Measurements from ENCODE around the gene ZNF202. TPM values are rescaled to one million over a fixed set of nuclear protein-coding genes. Genes with fewer than 3 reads are reported as not detected.

The ZNF202 gene
- polyA plus RNA-seq, 5 donors = 16.6 to 25.1 (median 22.4) TPM

GRCh38 chr11:123683428-123684170 is 57.9 kb downstream of the ZNF202 start:
- DNase-seq = no peak

GRCh38 chr11:123682696-123683410 is 58.6 kb downstream of the ZNF202 start:
- no peak for DNase-seq

GRCh38 chr11:123681030-123681429 is 60.4 kb downstream of the ZNF202 start:
- DNase-seq = no peak

- DNase-seq = no peak
Measured at GRCh38 chr11:123678246-123678645, 63.2 kb downstream of the ZNF202 start.

- no peak for DNase-seq
Measured at GRCh38 chr11:123677510-123677909, 64.0 kb downstream of the ZNF202 start.

- no peak for DNase-seq
Measured at GRCh38 chr11:123674297-123674696, 67.2 kb downstream of the ZNF202 start.

Other genes starting within 250 kb of the ZNF202 start
- gene SCN3B, start 87.0 kb downstream of the ZNF202 start, polyA plus RNA-seq (ENCODE audit: insufficient read depth in 1 of 5, insufficient read length in 5 of 5, low replicate concordance in 1 of 5) = 1 to 10 TPM; 4.1 to 5.8 (median 4.5) TPM
- not detected for gene OR6X1, start 12.9 kb upstream of the ZNF202 start, polyA plus RNA-seq (ENCODE audit: insufficient read depth in 1 of 5, insufficient read length in 5 of 5, low replicate concordance in 1 of 5)
- not detected for gene OR6M1, start 64.7 kb upstream of the ZNF202 start, polyA plus RNA-seq (ENCODE audit: insufficient read depth in 1 of 5, insufficient read length in 5 of 5, low replicate concordance in 1 of 5)
- gene TMEM225, start 144.0 kb upstream of the ZNF202 start, polyA plus RNA-seq (ENCODE audit: insufficient read depth in 1 of 5, insufficient read length in 5 of 5, low replicate concordance in 1 of 5) = not detected
- under 1 TPM in 2 of 5 donors, not detected in 3; 0.04 to 0.06 TPM for gene OR8D4, start 160.5 kb upstream of the ZNF202 start, polyA plus RNA-seq (ENCODE audit: insufficient read depth in 1 of 5, insufficient read length in 5 of 5, low replicate concordance in 1 of 5)
- not detected for gene OR4D5, start 198.0 kb upstream of the ZNF202 start, polyA plus RNA-seq (ENCODE audit: insufficient read depth in 1 of 5, insufficient read length in 5 of 5, low replicate concordance in 1 of 5)
- not detected for gene OR6T1, start 202.2 kb upstream of the ZNF202 start, polyA plus RNA-seq (ENCODE audit: insufficient read depth in 1 of 5, insufficient read length in 5 of 5, low replicate concordance in 1 of 5)
- gene OR10S1, start 236.1 kb upstream of the ZNF202 start, polyA plus RNA-seq (ENCODE audit: insufficient read depth in 1 of 5, insufficient read length in 5 of 5, low replicate concordance in 1 of 5) = not detected